BLaER1 treated with 17β-estradiol and CSF1 and Interleukin-3, amounts not matched to agents 10 nM and 100 nM (cell line): ENCODE measurements around the gene PCNT.

ENCODE experiments used
- H3K27ac ChIP-seq, 11 experiments: shearing (Covaris generic); formaldehyde crosslinking; 2 replicates each; pipeline ENCODE4 v1.8.1; 2022
- H3K27me3 ChIP-seq, 11 experiments: shearing (Covaris generic); formaldehyde crosslinking; 2 replicates each; pipeline ENCODE4 v1.8.1; 2022
- H3K36me3 ChIP-seq, 11 experiments: shearing (Covaris generic); formaldehyde crosslinking; 2 replicates each; pipeline ENCODE4 v1.8.1; 2022
- H3K4me1 ChIP-seq, 10 experiments: shearing (Covaris generic); formaldehyde crosslinking; 2 replicates each; pipeline ENCODE4 v1.8.1; 2022
- H3K4me2 ChIP-seq, 11 experiments: shearing (Covaris generic); formaldehyde crosslinking; 2 replicates each; pipeline ENCODE4 v1.8.1; 2022
- H3K4me3 ChIP-seq, 10 experiments: shearing (Covaris generic); formaldehyde crosslinking; 2 replicates each; pipeline ENCODE4 v1.8.1; 2022
- H3K9ac ChIP-seq, 11 experiments: shearing (Covaris generic); formaldehyde crosslinking; 2 replicates each; pipeline ENCODE4 v1.8.1; 2022
- H3K9me3 ChIP-seq, 11 experiments: shearing (Covaris generic); formaldehyde crosslinking; replicated peaks in 1 of 11; 2 replicates each; pipeline ENCODE4 v1.8.1; 2022
- H4K20me1 ChIP-seq, 11 experiments: shearing (Covaris generic); formaldehyde crosslinking; 2 replicates each; pipeline ENCODE4 v1.8.1; 2022
- Cebpa-rat ChIP-seq, 11 experiments: shearing (Covaris generic); IDR thresholded peaks; 2 replicates each; pipeline ENCODE4 v1.8.1; 2022

The PCNT gene

GRCh38 chr21:46422636-46423241, 98.8 kb downstream of the PCNT start:
- H3K27me3 ChIP-seq: no peaks in the 10 kb centered on the region
- no peak overlapping the region for H3K4me3 ChIP-seq
- H3K9ac ChIP-seq: no peak overlapping the region
- peak overlapping the region in 5 of 11 experiments; percentile 36 to 64 (median 51); a peak in 7 of 22 replicates for H3K27ac ChIP-seq
- TF ChIP-seq Cebpa-rat (IDR thresholded peaks at IDR 0.05): no peak
- H3K4me1 ChIP-seq: peaks cover 10 to 61% (median 53%) of the 10 kb centered on the region in 10 experiments
- H3K36me3 ChIP-seq: peaks cover 38 to 79% (median 58%) of the 10 kb centered on the region in 11 experiments; a peak in 21 of 22 replicates
- H4K20me1 ChIP-seq: peaks cover 0 to 21% (median 0%) of the 10 kb centered on the region in 11 experiments; a peak in 3 of 22 replicates
- H3K4me2 ChIP-seq: peak overlapping the region in 7 of 11 experiments; percentile 30 to 75 (median 47); a peak in 10 of 22 replicates
- H3K9me3 ChIP-seq: no peaks in the 10 kb centered on the region

DNA sequence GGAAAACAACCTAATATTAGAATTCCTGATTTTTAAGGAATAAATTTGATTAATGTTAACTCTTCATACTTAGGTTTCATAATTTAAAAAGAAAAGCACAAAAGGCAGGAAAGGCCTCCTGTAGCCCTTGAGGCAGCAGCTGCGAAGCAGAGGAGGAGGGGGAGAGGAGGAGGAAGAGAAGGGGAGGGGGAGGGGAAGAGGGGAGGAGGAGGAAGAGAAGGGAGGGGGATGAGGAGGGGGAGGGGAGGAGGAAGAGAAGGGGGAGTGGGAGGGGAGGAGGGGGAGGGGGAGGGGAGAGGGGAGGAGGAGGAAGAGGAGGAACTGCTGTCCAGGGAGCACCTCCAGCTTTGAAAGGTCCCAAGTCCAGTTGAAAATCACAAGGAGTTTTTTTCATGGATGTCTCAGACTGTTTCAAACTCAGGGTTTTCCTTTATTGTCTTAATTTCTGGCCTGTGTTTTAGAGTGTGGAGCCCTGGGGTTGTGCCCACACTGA, 99.6 kb downstream of the PCNT start:
- peak overlapping the region; percentile 16 to 75 (median 47); a peak in 18 of 22 replicates for H3K4me2 ChIP-seq
- peaks cover 10 to 58% (median 51%) of the 10 kb centered on the region in 10 experiments for H3K4me1 ChIP-seq
- H3K4me3 ChIP-seq: no peak overlapping the region
- no peaks in the 10 kb centered on the region for H3K27me3 ChIP-seq
- peak overlapping the region in 9 of 11 experiments; percentile 33 to 66 (median 47); a peak in 14 of 22 replicates for H3K27ac ChIP-seq
- peaks cover 39 to 79% (median 59%) of the 10 kb centered on the region in 11 experiments for H3K36me3 ChIP-seq
- H3K9ac ChIP-seq: peak overlapping the region in 4 of 11 experiments; percentile 21 to 38 (median 34); a peak in 5 of 22 replicates
- no peak for TF ChIP-seq Cebpa-rat (IDR thresholded peaks at IDR 0.05)
- H4K20me1 ChIP-seq: peaks cover 0 to 30% (median 0%) of the 10 kb centered on the region in 11 experiments; a peak in 2 of 22 replicates
- no peaks in the 10 kb centered on the region for H3K9me3 ChIP-seq

GRCh38 chr21:46424039-46424591, 100.2 kb downstream of the PCNT start:
- Histone ChIP-seq H3K4me2 (peak overlapping the region in 10 of 11 experiments; percentile 10 to 61 (median 46); a peak in 15 of 22 replicates), H3K27me3 (no peaks in the 10 kb centered on the region), H3K36me3 (peaks cover 38 to 80% (median 58%) of the 10 kb centered on the region in 11 experiments), H3K9me3 (no peaks in the 10 kb centered on the region), H4K20me1 (peaks cover 0 to 32% (median 0%) of the 10 kb centered on the region in 11 experiments; a peak in 1 of 22 replicates), H3K27ac (peak overlapping the region in 8 of 11 experiments; percentile 33 to 66 (median 48); a peak in 13 of 22 replicates), H3K9ac (peak overlapping the region in 4 of 11 experiments; percentile 12 to 38 (median 20); a peak in 4 of 22 replicates), H3K4me3 (no peak overlapping the region), H3K4me1 (peaks cover 10 to 53% (median 46%) of the 10 kb centered on the region in 10 experiments)
- TF ChIP-seq Cebpa-rat (IDR thresholded peaks at IDR 0.05): no peak

DNA sequence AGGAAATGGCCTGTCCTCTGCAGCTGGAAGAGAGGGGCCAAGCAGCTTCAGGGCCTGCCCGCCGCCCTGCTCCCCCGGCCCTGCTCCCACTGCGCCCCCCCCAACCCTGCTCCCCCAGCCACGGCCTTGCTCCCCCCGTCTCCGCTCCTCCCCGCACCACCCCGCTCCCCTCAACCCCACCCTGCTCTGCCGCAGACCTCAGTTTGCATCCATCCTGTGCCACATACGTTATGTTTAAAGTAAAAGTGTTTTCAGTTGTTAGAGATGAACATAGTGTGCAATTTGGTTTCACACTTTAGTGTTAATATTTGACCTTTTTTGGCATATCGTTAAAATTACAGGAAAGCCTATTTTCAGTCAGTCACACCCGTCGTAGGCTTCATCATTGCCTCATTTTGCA, 100.7 kb downstream of the PCNT start:
- Histone ChIP-seq H3K4me1 (peaks cover 10 to 48% (median 41%) of the 10 kb centered on the region in 10 experiments), H3K36me3 (peaks cover 34 to 77% (median 60%) of the 10 kb centered on the region in 11 experiments), H3K4me3 (no peak overlapping the region), H4K20me1 (peaks cover 0 to 32% (median 0%) of the 10 kb centered on the region in 11 experiments; a peak in 1 of 22 replicates), H3K9me3 (no peaks in the 10 kb centered on the region), H3K4me2 (no peak overlapping the region), H3K27ac (peak overlapping the region in 1 of 11 experiments; percentile 48; a peak in 1 of 22 replicates), H3K27me3 (no peaks in the 10 kb centered on the region), H3K9ac (no peak overlapping the region)
- no peak for TF ChIP-seq Cebpa-rat (IDR thresholded peaks at IDR 0.05)

DNA sequence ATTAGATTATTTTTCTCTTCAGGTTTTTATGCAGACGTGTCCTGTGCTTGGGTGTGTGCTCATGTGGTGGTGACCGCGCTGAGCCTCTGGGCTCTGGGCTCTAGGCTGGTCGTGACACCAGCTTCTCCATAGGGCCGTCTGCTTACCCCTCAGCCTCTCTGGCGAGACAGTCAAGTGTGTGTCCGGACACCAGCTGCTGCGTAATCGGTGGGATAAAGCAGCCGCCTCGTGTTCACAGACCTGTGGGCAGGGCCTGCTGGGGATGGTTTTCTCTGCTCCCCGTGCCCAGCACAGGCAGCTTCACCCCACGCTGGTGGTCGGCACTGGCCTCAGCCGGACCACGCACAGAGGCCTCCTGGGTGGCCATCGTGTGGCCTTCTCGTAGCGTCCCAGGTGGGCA, 101.1 kb downstream of the PCNT start:
- peak overlapping the region in 1 of 11 experiments; percentile 17; a peak in 1 of 22 replicates for H3K27ac ChIP-seq
- H3K4me2 ChIP-seq: no peak overlapping the region
- no peak overlapping the region for H3K9ac ChIP-seq
- peaks cover 10 to 43% (median 37%) of the 10 kb centered on the region in 10 experiments for H3K4me1 ChIP-seq
- no peaks in the 10 kb centered on the region for H3K9me3 ChIP-seq
- H3K27me3 ChIP-seq: no peaks in the 10 kb centered on the region
- H3K4me3 ChIP-seq: no peak overlapping the region
- no peak for TF ChIP-seq Cebpa-rat (IDR thresholded peaks at IDR 0.05)
- peaks cover 34 to 77% (median 65%) of the 10 kb centered on the region in 11 experiments for H3K36me3 ChIP-seq
- H4K20me1 ChIP-seq: peaks cover 0 to 33% (median 0%) of the 10 kb centered on the region in 11 experiments; a peak in 1 of 22 replicates

GRCh38 chr21:46425571-46425970, 101.6 kb downstream of the PCNT start:
- no peak overlapping the region for H3K4me3 ChIP-seq
- no peak for TF ChIP-seq Cebpa-rat (IDR thresholded peaks at IDR 0.05)

GRCh38 chr21:46426313-46427046, 102.5 kb downstream of the PCNT start:
- peaks cover 0 to 36% (median 0%) of the 10 kb centered on the region in 11 experiments; a peak in 2 of 22 replicates for H4K20me1 ChIP-seq
- peaks cover 45 to 82% (median 74%) of the 10 kb centered on the region in 11 experiments for H3K36me3 ChIP-seq
- H3K9ac ChIP-seq: 0 out of 22 replicates have a peak overlapping the region, but pooled peaks of 2 of the 11 experiments have one; percentile 1 to 19
- no peak overlapping the region for H3K4me3 ChIP-seq
- H3K27me3 ChIP-seq: no peaks in the 10 kb centered on the region
- peaks cover 12 to 29% (median 24%) of the 10 kb centered on the region in 10 experiments for H3K4me1 ChIP-seq
- H3K27ac ChIP-seq: no peak overlapping the region; a peak in 1 of 22 replicates
- no peak overlapping the region for H3K4me2 ChIP-seq
- no peak for TF ChIP-seq Cebpa-rat (IDR thresholded peaks at IDR 0.05)
- H3K9me3 ChIP-seq: no peaks in the 10 kb centered on the region

More at GRCh38 chr21:46425571-46425970, 101.6 kb downstream of the PCNT start:
- Histone ChIP-seq H3K9me3 (no peaks in the 10 kb centered on the region), H3K36me3 (peaks cover 38 to 77% (median 69%) of the 10 kb centered on the region in 11 experiments), H3K27me3 (no peaks in the 10 kb centered on the region), H3K27ac (0 out of 22 replicates have a peak overlapping the region, but pooled peaks of 1 of the 11 experiments have one; percentile 17), H3K4me1 (peaks cover 10 to 38% (median 32%) of the 10 kb centered on the region in 10 experiments), H3K4me2 (no peak overlapping the region), H4K20me1 (peaks cover 0 to 38% (median 0%) of the 10 kb centered on the region in 11 experiments; a peak in 1 of 22 replicates), H3K9ac (no peak overlapping the region)

- H3K4me1 ChIP-seq: peaks cover 14 to 26% (median 21%) of the 10 kb centered on the region in 10 experiments
- TF ChIP-seq Cebpa-rat (IDR thresholded peaks at IDR 0.05): no peak
- no peaks in the 10 kb centered on the region for H3K9me3 ChIP-seq
- H3K4me3 ChIP-seq: no peak overlapping the region
- peaks cover 0 to 46% (median 0%) of the 10 kb centered on the region in 11 experiments; a peak in 3 of 22 replicates for H4K20me1 ChIP-seq
- peaks cover 47 to 82% (median 73%) of the 10 kb centered on the region in 11 experiments for H3K36me3 ChIP-seq
- no peaks in the 10 kb centered on the region for H3K27me3 ChIP-seq
- no peak overlapping the region for H3K27ac ChIP-seq
- H3K9ac ChIP-seq: no peak overlapping the region
- H3K4me2 ChIP-seq: no peak overlapping the region
Observed at GRCh38 chr21:46427516-46427915, 103.6 kb downstream of the PCNT start.
